ENCODE results near the gene SIMC1. TPM values are rescaled to one million over a fixed set of nuclear protein-coding genes. Genes with fewer than 3 reads are reported as not detected.
A peak's percentile ranks its signal among the peaks of the same experiment; 100 is the strongest.
"Not testable (repeated sequence)": the region's sequence is repeated elsewhere in the genome, so short reads cannot be mapped to it uniquely, and the experiment has no call there.

The SIMC1 gene
- 4.2 TPM for polyA plus RNA-seq (2012; ENCODE audit: low read depth, missing spikeins)

DNA sequence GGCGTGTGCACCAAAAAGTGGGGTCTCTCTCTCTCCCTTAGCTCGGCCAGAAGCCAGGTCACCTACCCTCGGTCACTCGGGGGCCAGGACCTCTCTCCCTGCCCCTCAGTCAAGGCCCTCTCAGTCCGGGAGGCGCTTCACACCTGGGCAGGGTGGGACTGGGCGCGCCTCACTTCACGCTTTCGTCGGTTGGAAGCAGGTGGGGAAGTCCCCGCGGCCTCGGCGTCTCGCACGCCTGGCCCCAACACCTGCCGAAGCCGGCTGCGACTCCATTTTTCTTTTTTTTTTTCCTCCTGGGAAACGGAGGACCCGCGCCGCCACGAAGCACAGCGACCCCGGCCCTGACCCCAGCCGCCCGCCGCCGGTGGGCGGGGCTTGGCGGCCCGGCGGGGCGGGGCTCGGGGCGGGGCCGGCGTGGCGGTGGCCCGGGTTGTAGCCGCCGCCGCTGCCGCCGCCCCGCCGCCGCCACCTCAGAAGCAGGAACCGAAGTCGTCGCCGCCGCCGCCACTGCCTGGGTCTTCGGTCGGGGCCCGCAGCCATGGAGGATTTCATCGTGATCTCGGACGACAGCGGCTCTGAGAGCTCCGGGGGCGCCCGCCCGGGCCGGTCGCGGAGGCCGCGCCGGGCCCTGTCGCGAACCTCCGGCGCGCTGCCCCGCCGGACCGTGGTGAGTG is at the start of gene SIMC1:
Gene SIMC1, plus strand, starts transcription at position 454 of the 674 bp plus-strand sequence. Its CDS starts 85 bp downstream, at position 539.
- FAIRE-seq (peak; percentile 62), DNase-seq (ENCODE audit: insufficient read length, low spot score) (peak; percentile 41)

DNA sequence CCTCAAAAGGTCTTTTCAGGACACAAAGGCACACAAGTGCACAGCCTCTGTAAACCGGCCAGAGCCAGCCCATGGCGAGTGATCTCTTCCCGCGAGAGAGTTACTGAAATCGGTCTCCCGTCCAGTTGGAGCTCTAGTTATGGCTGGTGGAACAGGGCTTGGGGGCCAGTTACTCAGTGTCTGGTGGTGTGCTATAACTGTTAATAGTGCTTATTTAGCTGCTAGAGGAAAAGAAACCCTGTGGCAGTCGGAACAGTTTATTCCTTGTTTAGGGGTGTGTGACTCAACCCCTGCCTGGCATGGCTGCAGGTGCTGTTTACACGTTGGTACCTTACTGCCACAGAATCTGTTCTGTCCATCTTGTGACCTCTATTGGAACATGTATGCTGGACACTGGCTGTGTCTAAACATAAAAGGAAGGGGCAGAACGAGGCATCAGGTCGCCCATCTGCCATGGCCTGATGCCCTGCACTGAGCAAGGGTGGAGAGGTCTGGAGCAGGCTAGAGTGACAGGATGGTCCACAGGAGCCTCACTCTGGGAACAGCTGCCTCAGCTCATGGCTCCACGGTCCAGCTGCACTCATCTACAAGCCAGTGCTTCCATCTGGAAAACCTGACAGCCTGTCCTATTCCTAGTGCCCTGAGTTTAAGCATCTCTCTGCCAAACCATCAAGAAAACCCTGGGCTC is 49.6 kb upstream of the SIMC1 start:
- no peak for TF ChIP-seq SPI1 (IDR thresholded peaks at IDR 0.05; ENCODE audit: low read depth, low read length)
- TF ChIP-seq POLR2A (IDR thresholded peaks at IDR 0.05; ENCODE audit: low read depth, low read length) = no peak
- no peak for TF ChIP-seq POU2F2 (IDR thresholded peaks at IDR 0.05; ENCODE audit: low read depth, low read length)
- TF ChIP-seq PAX5 (IDR thresholded peaks at IDR 0.05; ENCODE audit: insufficient read depth, low read length, severe bottlenecking) = no peak
- TF ChIP-seq POLR2AphosphoS5 (IDR thresholded peaks at IDR 0.05; ENCODE audit: low read depth, low read length) = no peak
- no peak for TF ChIP-seq TAF1 (IDR thresholded peaks at IDR 0.05; ENCODE audit: low read depth, low read length)
- no peak for FAIRE-seq
- no peak for DNase-seq (ENCODE audit: insufficient read length, low spot score)

DNA sequence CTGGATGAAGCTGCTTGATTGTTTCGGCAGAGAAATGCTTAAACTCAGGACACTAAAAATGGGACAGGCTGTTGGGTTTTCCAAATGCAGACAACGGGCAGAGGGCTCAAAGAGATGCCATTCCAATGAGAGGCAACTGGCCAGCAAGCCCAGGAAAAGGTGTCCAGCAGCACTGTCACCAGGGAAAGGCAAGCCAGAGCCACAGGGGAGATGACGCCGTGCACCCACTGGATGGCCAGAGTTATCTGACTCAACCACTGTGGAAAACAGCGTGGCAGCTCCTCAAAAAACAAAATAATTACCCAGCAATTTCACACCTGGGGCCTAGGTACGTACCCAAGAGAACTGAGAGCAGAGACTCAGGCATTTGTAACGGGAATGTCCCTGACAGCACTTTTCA is 48.4 kb upstream of the SIMC1 start:
- no peak for TF ChIP-seq POLR2A (IDR thresholded peaks at IDR 0.05; ENCODE audit: low read depth, low read length)
- no peak for TF ChIP-seq SPI1 (IDR thresholded peaks at IDR 0.05; ENCODE audit: low read depth, low read length)
- no peak for TF ChIP-seq TAF1 (IDR thresholded peaks at IDR 0.05; ENCODE audit: low read depth, low read length)
- TF ChIP-seq POU2F2 (IDR thresholded peaks at IDR 0.05; ENCODE audit: low read depth, low read length) = no peak
- no peak for TF ChIP-seq POLR2AphosphoS5 (IDR thresholded peaks at IDR 0.05; ENCODE audit: low read depth, low read length)
- FAIRE-seq = no peak
- no peak for DNase-seq (ENCODE audit: insufficient read length, low spot score)

DNA sequence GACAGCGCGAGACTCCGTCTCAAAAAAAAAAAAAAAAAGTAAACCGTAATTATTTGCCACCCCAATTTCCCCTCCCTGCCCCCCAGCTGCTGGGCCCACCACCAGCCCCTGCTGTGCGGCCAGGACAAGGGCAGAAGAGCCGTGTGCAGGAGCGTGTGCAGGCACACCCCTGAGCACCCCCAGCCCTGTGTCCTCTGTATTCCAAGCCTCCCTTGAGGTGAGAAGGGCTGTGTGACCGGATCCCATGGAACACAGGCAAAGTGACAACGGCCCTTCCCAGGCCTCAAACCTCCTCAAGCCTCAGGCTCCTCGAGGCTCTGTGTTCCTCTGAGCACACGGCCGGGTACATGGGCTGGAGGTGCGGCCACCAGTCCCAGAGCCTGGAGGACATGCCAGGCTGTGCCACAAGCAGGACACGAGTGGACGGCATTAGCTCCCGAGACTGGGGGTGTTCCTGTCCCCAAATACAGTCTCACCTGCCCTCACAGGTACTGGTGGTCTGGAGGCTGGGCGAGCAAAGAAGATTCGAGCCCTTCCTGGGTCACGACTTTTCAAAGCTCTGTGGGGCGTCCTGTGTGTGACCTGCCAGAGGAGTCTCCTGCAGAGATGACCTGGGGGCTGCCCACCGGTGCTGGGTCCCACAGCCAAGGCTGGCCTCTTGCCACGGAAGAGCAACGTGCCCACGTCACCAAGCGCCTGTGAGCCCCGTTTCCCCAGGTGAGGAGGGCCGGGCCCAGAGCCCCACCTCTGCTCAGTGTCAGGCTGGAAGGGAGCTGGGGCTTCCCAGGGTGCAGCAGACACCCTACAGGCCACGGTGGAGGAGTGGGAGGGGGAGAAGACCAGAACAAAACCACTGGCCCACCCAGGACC is 47.1 kb upstream of the SIMC1 start:
- FAIRE-seq (no peak), DNase-seq (ENCODE audit: insufficient read length, low spot score) (no peak)
- no peak for TF ChIP-seq POLR2AphosphoS5 (IDR thresholded peaks at IDR 0.05; ENCODE audit: low read depth, low read length)

DNA sequence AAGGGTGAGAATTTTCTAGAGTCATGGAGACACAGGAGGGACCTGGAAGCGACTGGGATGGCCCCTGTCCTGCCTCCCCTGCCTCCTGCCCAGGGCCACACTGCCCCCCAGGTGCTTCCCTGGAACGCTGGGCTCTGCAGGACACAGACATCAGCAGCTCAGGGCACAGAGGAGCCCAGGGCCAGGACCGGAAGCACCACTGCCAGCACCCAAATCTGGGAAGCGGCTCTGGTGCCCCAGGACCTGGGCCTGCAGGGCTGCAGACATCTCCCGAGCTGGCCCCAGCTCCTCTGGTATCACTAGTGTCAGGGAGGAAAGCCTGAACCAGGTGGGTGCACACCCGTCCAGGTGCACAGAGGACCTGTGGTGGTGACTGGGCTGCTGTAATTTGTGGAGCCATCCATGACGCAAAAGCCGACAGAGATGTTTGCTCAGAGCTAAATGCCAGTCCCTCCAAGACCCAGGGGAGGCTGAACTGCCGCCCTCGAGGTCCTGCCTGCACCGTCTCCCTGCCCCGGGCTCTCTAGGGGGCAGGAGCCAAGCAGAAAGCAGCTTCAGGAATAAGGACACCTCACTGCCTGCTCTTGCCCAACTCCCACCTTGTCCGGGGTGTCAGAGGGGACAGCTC is 46.0 kb upstream of the SIMC1 start:
- TF ChIP-seq POLR2A (IDR thresholded peaks at IDR 0.05; ENCODE audit: low read depth, low read length) = no peak
- no peak for TF ChIP-seq SPI1 (IDR thresholded peaks at IDR 0.05; ENCODE audit: low read depth, low read length)
- no peak for TF ChIP-seq PAX5 (IDR thresholded peaks at IDR 0.05; ENCODE audit: insufficient read depth, low read length, severe bottlenecking)
- TF ChIP-seq POLR2AphosphoS5 (IDR thresholded peaks at IDR 0.05; ENCODE audit: low read depth, low read length) = no peak
- TF ChIP-seq TAF1 (IDR thresholded peaks at IDR 0.05; ENCODE audit: low read depth, low read length) = no peak
- TF ChIP-seq POU2F2 (IDR thresholded peaks at IDR 0.05; ENCODE audit: low read depth, low read length) = no peak
- no peak for FAIRE-seq
- DNase-seq (ENCODE audit: insufficient read length, low spot score) = no peak

DNA sequence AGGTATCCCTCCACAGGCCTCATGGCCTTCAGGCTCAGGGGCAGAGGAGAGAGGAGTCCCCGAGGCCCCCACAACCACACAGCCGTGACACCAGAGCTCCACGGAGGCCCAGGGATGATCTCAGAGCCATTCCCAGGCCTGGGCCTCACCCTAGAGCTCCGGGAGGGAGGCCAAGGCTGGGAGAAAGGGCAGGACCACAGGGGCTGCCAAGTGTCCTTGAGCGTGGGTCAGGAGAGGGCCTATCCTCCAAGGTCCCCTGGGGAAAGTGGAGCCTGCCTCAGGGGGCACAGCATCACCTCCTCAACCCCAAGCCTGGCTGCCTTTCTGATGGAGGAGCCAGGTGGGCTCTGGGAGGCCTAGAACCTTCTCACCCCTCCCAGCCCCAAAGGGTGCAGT is 45.5 kb upstream of the SIMC1 start:
- not testable (repeated sequence) for FAIRE-seq; DNase-seq (ENCODE audit: insufficient read length, low spot score)

DNA sequence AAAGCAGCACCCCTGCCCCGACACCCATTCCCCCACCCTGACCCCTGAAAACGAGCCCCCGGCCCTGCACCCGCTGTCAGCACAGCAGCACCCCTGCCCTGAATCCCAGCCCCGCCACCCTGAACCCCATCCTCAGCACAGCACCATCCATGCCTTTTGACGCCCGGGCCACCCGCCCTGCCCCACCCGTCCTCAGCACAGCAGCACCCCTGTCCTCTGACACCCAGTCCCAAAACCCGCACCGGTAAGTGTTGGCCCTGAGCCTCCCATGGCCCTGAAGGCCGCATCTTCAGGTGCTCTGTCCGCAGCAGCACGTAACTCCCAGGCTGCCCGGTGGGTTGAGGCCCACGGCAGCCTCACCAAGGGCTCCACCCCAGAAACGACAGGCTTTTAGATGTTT is 44.6 kb upstream of the SIMC1 start:
- not testable (repeated sequence) for DNase-seq (ENCODE audit: insufficient read length, low spot score); FAIRE-seq

DNA sequence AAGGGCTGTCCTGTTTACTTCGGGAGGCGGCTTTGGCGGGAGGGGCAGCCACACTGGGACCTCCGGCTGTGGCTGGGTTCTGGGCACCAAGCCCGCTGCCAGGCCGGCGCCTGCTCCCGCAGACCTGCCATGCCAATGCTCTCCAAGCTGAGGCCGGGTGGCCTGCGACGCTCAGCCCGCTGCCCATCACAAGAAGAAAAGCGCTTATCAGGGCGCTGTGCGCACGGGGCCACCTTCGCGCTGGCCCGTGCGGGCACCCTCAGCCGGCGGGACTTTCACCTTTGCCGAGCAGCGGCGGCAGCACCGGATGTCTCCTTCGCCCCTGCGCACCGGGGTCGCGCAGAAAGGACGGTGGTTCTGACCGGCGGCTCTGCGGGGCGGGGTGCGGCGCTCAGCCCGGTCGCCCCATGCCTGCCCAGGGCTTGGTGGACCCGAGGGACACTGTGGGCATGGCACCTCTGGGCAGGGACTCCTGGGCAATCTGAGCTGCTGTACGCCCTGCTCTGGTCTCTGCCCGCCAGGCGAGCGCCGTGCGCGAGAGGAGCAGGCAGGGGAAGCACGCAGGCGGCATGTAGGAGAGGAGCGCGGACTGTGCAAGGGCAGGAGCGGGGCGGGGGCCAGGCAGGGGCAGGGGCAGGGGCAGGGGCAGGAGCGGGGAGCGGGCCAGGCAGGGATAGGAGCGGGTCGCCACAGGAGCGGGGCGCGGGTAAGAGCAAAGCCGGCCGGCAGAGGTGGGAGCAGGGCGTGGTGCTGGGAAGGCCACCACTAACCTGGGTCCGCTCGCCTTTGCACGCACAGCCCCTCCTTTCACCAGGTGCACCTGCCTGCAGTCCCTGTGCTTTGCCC is 43.8 kb upstream of the SIMC1 start:
- DNase-seq (ENCODE audit: insufficient read length, low spot score) = not testable (repeated sequence)
- FAIRE-seq = peak; percentile 92

DNA sequence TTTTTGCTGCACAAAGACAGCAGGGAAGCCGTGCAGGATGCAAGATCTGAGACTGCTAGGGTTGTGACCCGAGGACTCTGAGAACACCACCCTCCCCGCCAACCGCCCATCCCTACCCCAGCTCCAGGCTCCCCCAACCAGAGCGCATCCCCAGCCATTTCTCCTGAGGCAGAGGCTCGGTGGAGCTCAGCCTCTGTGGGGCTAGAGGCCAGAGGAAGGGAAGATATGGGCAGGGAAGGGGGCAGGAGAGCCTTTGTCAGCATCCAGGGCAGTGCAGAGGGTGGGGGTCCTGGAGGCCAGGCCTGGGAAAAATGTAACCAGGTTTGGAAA is 43.2 kb upstream of the SIMC1 start:
- not testable (repeated sequence) for DNase-seq (ENCODE audit: insufficient read length, low spot score); FAIRE-seq

DNA sequence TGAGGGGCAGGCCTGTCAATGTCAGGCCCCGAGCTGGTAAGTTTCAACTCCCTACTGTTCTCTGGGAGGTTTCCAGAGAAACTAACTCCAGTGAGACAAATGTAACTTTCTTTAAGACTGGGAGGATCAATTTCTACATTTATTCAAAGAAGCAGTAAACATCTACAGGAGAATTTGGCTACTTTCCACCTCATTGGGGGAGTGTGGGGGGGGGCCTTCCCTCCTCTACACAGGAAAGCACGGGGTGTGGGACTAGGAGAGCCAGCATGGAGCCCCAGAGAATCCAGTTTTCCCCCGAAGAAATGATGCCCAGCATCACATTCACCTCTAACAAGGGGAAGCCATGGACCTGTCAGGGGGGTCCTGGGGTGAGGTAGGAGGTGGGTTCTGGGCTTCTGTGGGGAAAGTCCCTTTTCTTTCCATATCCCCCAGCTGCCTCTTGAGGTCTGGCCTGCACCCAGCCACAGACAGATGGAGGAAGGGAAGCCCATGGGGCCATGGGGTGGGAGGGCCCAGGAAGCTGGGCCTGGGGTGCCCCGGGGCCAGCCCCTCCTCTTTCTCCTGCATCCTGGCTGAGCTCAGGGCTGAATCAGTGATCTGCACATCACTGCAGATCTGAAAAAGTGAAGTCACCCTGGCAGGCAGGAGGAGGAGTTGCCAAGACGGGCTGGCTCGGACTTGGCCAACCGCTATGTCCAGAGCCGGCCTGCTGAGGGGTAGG is 42.6 kb upstream of the SIMC1 start:
- peak; percentile 75 for FAIRE-seq
- not testable (repeated sequence) for DNase-seq (ENCODE audit: insufficient read length, low spot score)

DNA sequence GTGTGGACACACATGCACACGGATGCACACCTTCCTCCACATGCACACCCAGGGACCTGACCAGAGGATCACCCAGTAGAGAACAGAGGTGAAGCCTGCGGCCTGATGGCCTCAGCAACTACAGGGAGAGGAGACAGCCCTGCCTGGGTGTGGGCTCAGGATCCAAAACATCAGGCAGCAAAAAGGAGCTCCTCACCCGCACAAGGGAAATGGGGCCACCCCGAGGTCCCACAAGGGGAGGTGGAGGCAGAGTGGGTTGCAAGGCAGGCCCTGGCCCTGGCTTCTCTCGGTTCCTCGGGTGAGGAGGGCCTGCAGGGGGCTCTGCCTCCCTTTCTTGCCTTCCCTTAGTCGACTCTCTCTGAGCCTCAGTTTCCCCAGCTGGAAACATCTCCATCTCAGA is 41.4 kb upstream of the SIMC1 start:
- DNase-seq (ENCODE audit: insufficient read length, low spot score); FAIRE-seq: not testable (repeated sequence)

DNA sequence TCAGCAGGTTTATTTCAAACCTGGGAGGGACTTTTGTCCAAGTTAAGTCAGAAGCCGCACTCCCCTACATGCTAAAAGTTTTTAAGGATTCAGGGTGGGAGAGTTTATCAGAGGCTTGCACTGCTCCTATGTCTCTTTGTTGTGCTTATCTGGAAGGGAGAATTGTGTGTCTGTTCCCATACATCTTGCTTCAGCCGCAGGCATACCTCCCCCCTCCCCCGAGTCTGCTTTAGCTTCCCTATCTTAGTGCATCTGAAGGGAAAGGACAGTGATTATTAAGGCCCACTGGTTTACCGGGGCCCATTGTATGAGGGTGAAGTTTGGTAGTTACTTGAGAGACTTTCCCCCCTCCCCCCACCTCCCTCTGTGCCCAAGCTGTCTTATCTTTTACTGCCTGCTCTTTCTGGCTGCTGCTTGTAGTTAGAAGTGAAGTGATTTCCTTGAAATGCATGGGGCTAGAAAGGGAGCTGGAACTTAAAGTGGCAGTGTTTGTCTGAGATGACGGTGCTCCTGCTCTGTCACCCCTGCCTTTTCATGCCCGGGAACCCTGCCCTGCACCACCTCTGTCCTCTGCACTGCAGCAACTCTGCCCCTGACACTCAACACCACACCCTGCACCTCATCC is 40.9 kb upstream of the SIMC1 start:
- not testable (repeated sequence) for DNase-seq (ENCODE audit: insufficient read length, low spot score); FAIRE-seq

DNA sequence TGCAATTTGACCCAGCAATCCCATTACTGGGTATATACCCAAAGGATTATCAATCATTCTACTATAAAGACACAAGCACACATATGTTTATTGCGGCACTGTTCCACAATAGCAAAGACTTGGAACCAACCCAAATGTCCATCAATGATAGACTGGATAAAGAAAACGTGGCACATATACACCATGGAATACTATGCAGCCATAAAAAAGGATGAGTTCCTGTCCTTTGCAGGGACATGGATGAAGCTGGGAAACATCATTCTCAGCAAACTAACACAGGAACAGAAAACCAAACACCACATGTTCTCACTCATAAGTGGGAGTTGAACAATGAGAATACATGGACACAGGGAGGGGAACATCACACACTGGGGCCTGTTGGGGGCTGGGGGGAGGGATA is 39.9 kb upstream of the SIMC1 start:
- not testable (repeated sequence) for DNase-seq (ENCODE audit: insufficient read length, low spot score); FAIRE-seq

DNA sequence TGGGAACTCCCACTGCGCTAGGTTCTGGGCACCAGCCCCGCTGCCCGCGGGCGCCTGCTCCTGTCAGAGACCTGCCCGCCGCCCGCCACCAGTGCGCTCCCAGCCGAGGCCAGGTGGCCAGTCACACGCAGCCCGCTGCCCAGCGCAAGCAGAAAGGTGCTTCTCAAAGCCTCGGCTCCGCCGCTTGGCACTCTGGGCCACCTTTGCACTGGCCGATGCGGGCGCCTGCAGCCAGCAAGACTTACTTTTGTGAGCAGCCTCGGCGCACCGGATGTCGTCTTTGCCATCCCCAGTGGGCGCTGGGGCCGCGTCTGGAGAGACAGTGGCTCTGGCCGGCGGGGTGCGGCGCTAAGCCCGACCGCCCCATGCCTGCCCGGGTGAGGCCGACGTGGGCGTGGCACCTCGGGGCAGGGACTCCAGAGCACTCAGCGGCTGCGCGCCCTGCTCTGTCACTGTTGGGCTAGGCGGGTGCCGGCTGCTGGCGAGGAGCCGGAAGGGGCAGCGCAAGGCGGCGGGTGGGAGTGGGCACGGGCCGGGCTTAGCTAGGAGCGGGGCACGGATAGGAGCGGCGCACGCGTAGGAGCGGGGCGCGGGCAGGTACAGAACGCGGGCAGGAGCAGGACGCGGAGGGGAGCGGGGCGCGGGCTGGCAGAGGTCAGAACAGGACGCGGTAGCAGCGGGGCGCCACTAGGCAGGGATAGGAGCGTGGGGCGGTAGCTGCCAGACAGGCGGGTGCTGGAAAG is 39.1 kb upstream of the SIMC1 start:
- not testable (repeated sequence) for DNase-seq (ENCODE audit: insufficient read length, low spot score)
- FAIRE-seq = peak; percentile 13
